Neuronal stem cell (in vitro differentiated cells): ENCODE measurements around the gene RRP7A.
"Not testable (repeated sequence)": the region's sequence is repeated elsewhere in the genome, so short reads cannot be mapped to it uniquely, and the experiment has no call there.

Source experiments
- DNase-seq: peaks from one replicate; pipeline ENCODE4 v3.0.0-alpha.2; 2013; ENCODE audit warnings: low spot score
- H2AFZ ChIP-seq: one replicate; pipeline ENCODE4 v1.6.1; 2013; ENCODE audit warnings: mild to moderate bottlenecking, low read length, inconsistent platforms
- H2AK5ac ChIP-seq: 2 replicates; pipeline ENCODE4 v1.6.1; 2013; ENCODE audit warnings: low read depth, mild to moderate bottlenecking, inconsistent platforms, low read length, moderate library complexity, mixed read lengths
- H2BK120ac ChIP-seq: 2 replicates; pipeline ENCODE4 v1.6.1; 2013; ENCODE audit warnings: low read depth, mild to moderate bottlenecking, inconsistent platforms, low read length, moderate library complexity, mixed read lengths
- H2BK12ac ChIP-seq: one replicate; pipeline ENCODE4 v1.6.1; 2013; ENCODE audit warnings: low read length, inconsistent platforms
- H2BK15ac ChIP-seq: 2 replicates; pipeline ENCODE4 v1.6.1; 2013; ENCODE audit warnings: mild to moderate bottlenecking, low read length, inconsistent platforms, mixed read lengths
- H2BK5ac ChIP-seq: one replicate; pipeline ENCODE4 v1.6.1; 2013; ENCODE audit warnings: inconsistent platforms, mild to moderate bottlenecking, low read length, moderate library complexity
- H3K14ac ChIP-seq: one replicate; pipeline ENCODE4 v1.6.1; 2013; ENCODE audit warnings: low read length, inconsistent platforms
- H3K18ac ChIP-seq: 2 replicates; pipeline ENCODE4 v1.6.1; 2013; ENCODE audit warnings: low read length, inconsistent platforms
- H3K23ac ChIP-seq: 2 replicates; pipeline ENCODE4 v1.6.1; 2013; ENCODE audit warnings: low read depth, mild to moderate bottlenecking, mixed read lengths, low read length, inconsistent platforms; ENCODE audit not compliant: poor library complexity
- H3K27ac ChIP-seq: replicated peaks from 3 replicates; pipeline ENCODE4 v1.5.1; 2013; ENCODE audit warnings: low read length, inconsistent platforms
- H3K27me3 ChIP-seq, 3 experiments: 2 replicates each; pipeline ENCODE4 v1.6.1; 2013; ENCODE audit warnings: low read length in 3 of 3, mild to moderate bottlenecking in 2 of 3, inconsistent platforms in 1 of 3, low read depth in 1 of 3, mixed read lengths in 1 of 3, moderate library complexity in 1 of 3; ENCODE audit not compliant: control insufficient read depth in 3 of 3, insufficient read depth in 3 of 3
- H3K36me3 ChIP-seq, 2 donors: replicated peaks in 1 of 2; 2 replicates each; pipeline ENCODE4 v1.6.1; 2013; ENCODE audit warnings: low read length in 2 of 2; ENCODE audit not compliant: control insufficient read depth in 2 of 2, insufficient read depth in 2 of 2
- H3K4ac ChIP-seq: 2 replicates; pipeline ENCODE4 v1.6.1; 2013; ENCODE audit warnings: inconsistent platforms, mild to moderate bottlenecking, low read length, moderate library complexity
- H3K4me1 ChIP-seq, 2 donors: 1 replicate in 1 of 2; 2 replicates in 1 of 2; pipeline ENCODE4 v1.6.1; 2013; ENCODE audit warnings: low read length in 2 of 2, low read depth in 1 of 2; ENCODE audit not compliant: control insufficient read depth in 2 of 2, insufficient read depth in 1 of 2
- H3K4me2 ChIP-seq: one replicate; pipeline ENCODE4 v1.6.1; 2013; ENCODE audit warnings: mild to moderate bottlenecking, low read length, inconsistent platforms; ENCODE audit not compliant: insufficient read depth, poor library complexity, severe bottlenecking
- H3K4me3 ChIP-seq, 2 donors: 2 replicates each; pipeline ENCODE4 v1.5.1; 2013; ENCODE audit warnings: low read length in 2 of 2, mild to moderate bottlenecking in 2 of 2, inconsistent platforms in 1 of 2, moderate library complexity in 1 of 2
- H3K79me1 ChIP-seq: one replicate; pipeline ENCODE4 v1.6.1; 2013; ENCODE audit warnings: low read depth, mild to moderate bottlenecking, inconsistent platforms, low read length, moderate library complexity
- H3K9ac ChIP-seq: one replicate; pipeline ENCODE4 v1.6.1; 2013; ENCODE audit warnings: mild to moderate bottlenecking, low read depth, low read length, inconsistent platforms; ENCODE audit not compliant: poor library complexity
- H3K9me3 ChIP-seq, 2 donors: replicated peaks in 1 of 2; 2 replicates each; pipeline versions ENCODE3 to v1.6.1; 2013; ENCODE audit warnings: low read length in 2 of 2, mild to moderate bottlenecking in 2 of 2, inconsistent platforms in 1 of 2, low read depth in 1 of 2, mixed read lengths in 1 of 2, moderate library complexity in 1 of 2; ENCODE audit not compliant: control insufficient read depth in 2 of 2, insufficient read depth in 1 of 2
- H4K8ac ChIP-seq: one replicate; pipeline ENCODE4 v1.6.1; 2013; ENCODE audit warnings: low read depth, mild to moderate bottlenecking, inconsistent platforms, low read length, moderate library complexity
- H4K91ac ChIP-seq: one replicate; pipeline ENCODE4 v1.6.1; 2013; ENCODE audit warnings: low read length, low read depth, mild to moderate bottlenecking, inconsistent platforms; ENCODE audit not compliant: poor library complexity
- WGBS, 2 donors: extraction: QIAGEN DNeasy Blood & Tissue Kit; methylation state at CpG; one replicate each; pipeline ENCODE4 v1.1.7; 2013; ENCODE audit warnings: missing lambda C conversion rate in 2 of 2, mixed read lengths in 1 of 2; ENCODE audit not compliant: insufficient read length in 2 of 2, insufficient replicate concordance in 1 of 2; ENCODE audit errors: extremely low coverage in 2 of 2; 5-methylcytosine and 5-hydroxymethylcytosine counted together

RRP7A gene

DNA sequence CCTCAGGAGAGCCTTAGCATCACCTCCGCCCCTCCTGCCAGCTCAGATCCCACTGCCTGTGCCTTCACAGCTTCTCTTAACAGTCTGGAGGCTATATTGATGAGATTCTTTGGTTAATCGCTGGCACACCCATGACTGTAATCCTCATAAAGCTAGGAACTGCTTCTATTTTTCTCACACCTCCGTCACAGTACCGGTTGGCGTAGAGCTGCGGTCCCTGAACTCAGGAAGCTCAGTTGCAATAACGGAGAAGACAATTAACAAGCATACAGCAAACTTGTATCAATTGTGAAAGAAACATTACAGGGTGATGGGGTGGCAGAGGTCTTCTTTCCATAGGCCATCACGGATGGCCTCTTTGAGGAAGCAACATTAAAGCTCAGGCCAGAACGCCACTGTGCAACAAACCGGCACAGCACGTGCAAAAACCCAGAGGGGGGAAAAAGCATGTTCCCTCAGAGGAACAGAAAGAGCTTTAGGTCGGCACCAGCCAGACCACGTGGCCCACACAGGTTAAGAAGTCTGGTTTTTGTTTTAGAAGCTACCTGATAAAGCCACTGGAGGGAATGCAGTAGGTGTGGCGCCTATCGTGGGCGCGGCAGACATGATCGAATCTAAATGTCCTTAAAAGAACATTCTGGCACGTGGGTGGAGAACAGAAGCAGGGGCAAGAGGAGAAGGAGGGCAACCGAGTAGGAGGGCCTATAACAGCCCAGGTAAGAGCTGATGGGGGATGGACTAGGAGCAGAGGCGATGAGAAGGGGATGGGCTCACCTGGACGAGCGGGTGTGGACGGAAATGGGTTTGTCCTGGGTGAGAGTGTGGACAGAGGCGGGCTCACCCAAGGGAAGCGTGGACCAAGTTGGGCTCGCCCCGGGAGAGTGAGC is 715 bp downstream of the RRP7A start:
- not testable (repeated sequence) for H3K79me1 ChIP-seq, H3K4me1 ChIP-seq, H3K23ac ChIP-seq, H2BK5ac ChIP-seq, H4K91ac ChIP-seq, H2BK12ac ChIP-seq, H3K27ac ChIP-seq, H3K14ac ChIP-seq, H3K18ac ChIP-seq, H2BK120ac ChIP-seq, H2AK5ac ChIP-seq, H3K4ac ChIP-seq, H3K27me3 ChIP-seq, DNase-seq, H2BK15ac ChIP-seq, H3K9me3 ChIP-seq, H4K8ac ChIP-seq
- Histone ChIP-seq H2AFZ (peak overlapping the region; percentile 95), H3K4me2 (peak overlapping the region; percentile 57), H3K4me3 (peak overlapping the region; percentile 86 to 99), H3K36me3 (peaks cover 5 to 35% of the 10 kb centered on the region in 2 donors), H3K9ac (peak overlapping the region; percentile 84)
- no CpG with 5 or more reads among the region's 28 CpGs for WGBS, 2 donors

DNA sequence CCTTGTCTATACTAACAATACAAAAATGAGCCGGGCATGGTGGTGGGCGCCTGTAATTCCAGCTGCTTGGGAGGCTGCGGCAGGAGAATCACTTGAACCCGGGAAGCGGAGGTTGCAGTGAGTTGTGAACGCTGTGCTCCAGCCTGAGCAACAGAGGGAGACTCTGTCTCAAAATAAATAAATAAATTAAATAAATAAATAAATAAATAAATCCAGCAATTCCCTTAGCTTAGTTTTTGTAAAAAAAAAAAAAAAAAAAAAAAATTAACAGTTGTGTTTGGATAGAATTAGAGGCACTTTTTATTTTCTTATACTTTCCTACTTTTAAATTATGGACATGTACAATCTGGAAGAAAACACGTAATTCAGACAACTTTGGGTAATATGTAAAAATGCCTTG is 2.5 kb downstream of the RRP7A start:
- not testable (repeated sequence) for H3K14ac ChIP-seq, H3K4me2 ChIP-seq, H3K27me3 ChIP-seq, H4K8ac ChIP-seq, H3K4ac ChIP-seq, H2BK15ac ChIP-seq, H3K27ac ChIP-seq, H3K4me1 ChIP-seq, H3K9ac ChIP-seq, H2AK5ac ChIP-seq, H2BK120ac ChIP-seq, H2BK12ac ChIP-seq, H3K79me1 ChIP-seq, H3K18ac ChIP-seq, H3K9me3 ChIP-seq, H3K23ac ChIP-seq, H2AFZ ChIP-seq, H2BK5ac ChIP-seq, H3K4me3 ChIP-seq, DNase-seq, H4K91ac ChIP-seq
- WGBS, 2 donors, result no CpG with 5 or more reads among the region's 7 CpGs
- H3K36me3 ChIP-seq, result peaks cover 5 to 46% of the 10 kb centered on the region in 2 donors

DNA sequence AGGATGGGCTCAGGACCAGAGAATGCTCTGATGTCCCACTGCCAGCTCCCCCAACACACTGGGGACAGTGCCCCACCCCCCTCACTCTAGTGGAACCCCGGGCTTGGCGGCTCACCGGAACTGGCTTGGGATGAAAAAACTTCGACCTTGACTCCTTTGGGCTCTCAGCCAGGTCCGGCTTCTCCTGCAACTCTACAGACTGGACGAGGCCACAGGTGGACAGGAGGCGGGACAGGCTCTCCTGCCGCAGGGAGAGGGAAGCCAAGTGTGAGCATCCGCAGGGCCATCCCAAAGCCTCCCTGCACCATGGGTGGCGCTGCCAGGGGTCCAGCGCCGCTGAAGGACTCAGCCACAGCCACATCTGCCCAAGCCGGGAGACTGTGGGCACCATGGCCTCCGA is 3.7 kb downstream of the RRP7A start:
- Histone ChIP-seq H2AK5ac (no peak overlapping the region), H4K91ac (no peak overlapping the region), H3K27ac (no peak overlapping the region), H3K4me2 (no peak overlapping the region), H3K79me1 (peaks cover 8% of the 10 kb centered on the region), H2BK5ac (no peak overlapping the region), H3K14ac (no peak overlapping the region), H3K9me3 (no peaks in the 10 kb centered on the region), H3K18ac (no peak overlapping the region), H3K4me1 (peaks cover 5 to 6% of the 10 kb centered on the region in 2 donors), H2BK12ac (no peak overlapping the region), H2AFZ (no peak overlapping the region), H3K4ac (no peak overlapping the region), H3K9ac (no peak overlapping the region), H2BK15ac (no peak overlapping the region), H3K23ac (peak overlapping the region; percentile 31), H2BK120ac (no peak overlapping the region), H3K36me3 (peaks cover 7 to 55% of the 10 kb centered on the region in 2 donors), H4K8ac (no peak overlapping the region), H3K4me3 (no peak overlapping the region), H3K27me3 (no peaks in the 10 kb centered on the region)
- no CpG with 5 or more reads among the region's 14 CpGs for WGBS, 2 donors
- no peak for DNase-seq

DNA sequence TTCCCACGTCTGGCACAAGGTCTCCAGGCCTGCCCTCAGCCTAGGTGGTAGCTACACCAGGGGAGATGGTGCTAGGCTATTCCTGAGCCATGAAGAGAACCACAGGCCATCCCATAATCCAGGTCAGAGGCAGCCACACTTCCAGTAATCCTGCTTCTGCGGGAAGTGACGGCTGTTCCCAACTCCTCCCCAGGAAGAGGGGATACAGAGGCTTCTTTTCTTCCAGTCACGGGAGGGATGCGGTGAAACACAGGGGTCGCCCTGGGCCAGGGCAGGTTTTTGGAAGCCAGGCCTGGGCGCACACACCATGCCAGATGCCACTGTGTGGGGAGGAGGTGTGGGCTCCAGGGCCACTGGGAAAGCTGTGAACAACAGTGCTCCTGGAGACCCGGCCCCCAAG is 4.3 kb downstream of the RRP7A start:
- not testable (repeated sequence) for H2BK5ac ChIP-seq, H3K9ac ChIP-seq, H2BK15ac ChIP-seq, H2BK12ac ChIP-seq, H3K4ac ChIP-seq, H3K18ac ChIP-seq, DNase-seq, H3K4me3 ChIP-seq, H3K4me1 ChIP-seq, H3K27ac ChIP-seq, H4K8ac ChIP-seq, H2AFZ ChIP-seq, H2AK5ac ChIP-seq, H3K14ac ChIP-seq, H3K23ac ChIP-seq, H3K79me1 ChIP-seq, H3K4me2 ChIP-seq, H3K9me3 ChIP-seq, H4K91ac ChIP-seq, H2BK120ac ChIP-seq, H3K27me3 ChIP-seq
- WGBS, 2 donors, result no CpG with 5 or more reads among the region's 8 CpGs
- H3K36me3 ChIP-seq, result peaks cover 9 to 59% of the 10 kb centered on the region in 2 donors
